KMS-11 (cell line): ENCODE measurements around the gene EVL.
"Not testable (repeated sequence)": the region's sequence is repeated elsewhere in the genome, so short reads cannot be mapped to it uniquely, and the experiment has no call there.

Experiments
- H2AFZ ChIP-seq: fragments of 200-600 bp; sonication (generic); 2 replicates; pipeline ENCODE4 v1.6.1; 2016; ENCODE audit warnings: antibody characterized with exemption, mixed run types, low read depth
- H3K27ac ChIP-seq: fragments of 200-600 bp; sonication (generic); 2 replicates; pipeline ENCODE4 v1.6.1; 2016; ENCODE audit warnings: mild to moderate bottlenecking, mixed run types
- H3K27me3 ChIP-seq: fragments of 200-600 bp; sonication (generic); 2 replicates; pipeline ENCODE4 v1.6.1; 2017; ENCODE audit warnings: mild to moderate bottlenecking, low read depth, mixed run types, moderate library complexity; ENCODE audit not compliant: insufficient read depth
- H3K36me3 ChIP-seq: fragments of 200-600 bp; sonication (generic); 2 replicates; pipeline ENCODE4 v1.6.1; 2017; ENCODE audit warnings: mild to moderate bottlenecking, mixed run types; ENCODE audit not compliant: insufficient read depth
- H3K4me1 ChIP-seq: fragments of 200-600 bp; sonication (generic); 2 replicates; pipeline ENCODE4 v1.6.1; 2016; ENCODE audit warnings: mild to moderate bottlenecking, low read depth, mixed run types; ENCODE audit not compliant: poor library complexity, severe bottlenecking
- H3K4me2 ChIP-seq: fragments of 200-600 bp; sonication (generic); 2 replicates; pipeline ENCODE4 v1.7.0; 2016; ENCODE audit warnings: mild to moderate bottlenecking, mixed run types
- H3K4me3 ChIP-seq: fragments of 200-600 bp; sonication (generic); IDR thresholded peaks from 2 replicates; pipeline ENCODE4 v1.6.1; 2017; ENCODE audit warnings: low read depth, low read length, mixed read lengths; ENCODE audit not compliant: insufficient read depth
- H3K79me2 ChIP-seq: fragments of 200-600 bp; sonication (generic); 2 replicates; pipeline ENCODE4 v1.6.1; 2016; ENCODE audit warnings: low read depth, mixed run types; ENCODE audit not compliant: insufficient read depth
- H3K9ac ChIP-seq: fragments of 200-600 bp; sonication (generic); 2 replicates; pipeline ENCODE4 v1.6.1; 2016; ENCODE audit warnings: mild to moderate bottlenecking, mixed run types
- H4K20me1 ChIP-seq: fragments of 200-600 bp; sonication (generic); 2 replicates; pipeline ENCODE4 v1.6.1; 2016; ENCODE audit warnings: mild to moderate bottlenecking, mixed run types; ENCODE audit not compliant: insufficient read depth
- TF ChIP-seq, protein P1 (sequence below): fragments of 200-600 bp; sonication (generic); conservative IDR thresholded peaks from 2 replicates; pipeline ENCODE4 v1.6.1; 2017; ENCODE audit warnings: low read depth, mild to moderate bottlenecking, antibody characterized with exemption, low read length, moderate library complexity, mixed read lengths

The EVL gene

DNA sequence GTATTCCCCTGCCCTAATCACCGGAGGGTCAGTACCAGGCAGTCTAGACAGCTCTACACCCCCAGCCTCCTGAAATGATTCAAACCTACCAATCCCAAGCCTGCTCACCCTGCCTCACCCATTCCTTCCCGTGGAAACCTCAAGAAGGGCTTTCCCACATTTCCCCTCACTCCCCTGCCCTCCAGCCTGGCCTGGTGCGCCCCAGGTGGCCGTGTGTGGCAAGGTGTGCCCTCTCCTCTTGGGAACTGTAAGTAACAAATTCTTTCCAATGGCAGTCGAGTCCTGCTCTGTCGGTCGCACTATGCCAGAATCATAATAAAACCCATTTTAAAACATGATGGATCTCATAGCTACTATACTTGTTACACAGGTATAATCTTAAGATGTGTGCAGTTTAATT, 108.1 kb downstream of the EVL start:
- H3K27ac ChIP-seq = no peak overlapping the region
- H3K4me3 ChIP-seq = no peak overlapping the region
- TF ChIP-seq, protein P1, sequence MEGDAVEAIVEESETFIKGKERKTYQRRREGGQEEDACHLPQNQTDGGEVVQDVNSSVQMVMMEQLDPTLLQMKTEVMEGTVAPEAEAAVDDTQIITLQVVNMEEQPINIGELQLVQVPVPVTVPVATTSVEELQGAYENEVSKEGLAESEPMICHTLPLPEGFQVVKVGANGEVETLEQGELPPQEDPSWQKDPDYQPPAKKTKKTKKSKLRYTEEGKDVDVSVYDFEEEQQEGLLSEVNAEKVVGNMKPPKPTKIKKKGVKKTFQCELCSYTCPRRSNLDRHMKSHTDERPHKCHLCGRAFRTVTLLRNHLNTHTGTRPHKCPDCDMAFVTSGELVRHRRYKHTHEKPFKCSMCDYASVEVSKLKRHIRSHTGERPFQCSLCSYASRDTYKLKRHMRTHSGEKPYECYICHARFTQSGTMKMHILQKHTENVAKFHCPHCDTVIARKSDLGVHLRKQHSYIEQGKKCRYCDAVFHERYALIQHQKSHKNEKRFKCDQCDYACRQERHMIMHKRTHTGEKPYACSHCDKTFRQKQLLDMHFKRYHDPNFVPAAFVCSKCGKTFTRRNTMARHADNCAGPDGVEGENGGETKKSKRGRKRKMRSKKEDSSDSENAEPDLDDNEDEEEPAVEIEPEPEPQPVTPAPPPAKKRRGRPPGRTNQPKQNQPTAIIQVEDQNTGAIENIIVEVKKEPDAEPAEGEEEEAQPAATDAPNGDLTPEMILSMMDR = no peak
- no peak overlapping the region for H3K4me2 ChIP-seq
- no peaks in the 10 kb centered on the region for H4K20me1 ChIP-seq
- H3K79me2 ChIP-seq = no peaks in the 10 kb centered on the region
- no peak overlapping the region for H3K9ac ChIP-seq
- H3K4me1 ChIP-seq = no peaks in the 10 kb centered on the region
- H3K36me3 ChIP-seq = no peaks in the 10 kb centered on the region
- no peaks in the 10 kb centered on the region for H3K27me3 ChIP-seq
- no peak overlapping the region for H2AFZ ChIP-seq

DNA sequence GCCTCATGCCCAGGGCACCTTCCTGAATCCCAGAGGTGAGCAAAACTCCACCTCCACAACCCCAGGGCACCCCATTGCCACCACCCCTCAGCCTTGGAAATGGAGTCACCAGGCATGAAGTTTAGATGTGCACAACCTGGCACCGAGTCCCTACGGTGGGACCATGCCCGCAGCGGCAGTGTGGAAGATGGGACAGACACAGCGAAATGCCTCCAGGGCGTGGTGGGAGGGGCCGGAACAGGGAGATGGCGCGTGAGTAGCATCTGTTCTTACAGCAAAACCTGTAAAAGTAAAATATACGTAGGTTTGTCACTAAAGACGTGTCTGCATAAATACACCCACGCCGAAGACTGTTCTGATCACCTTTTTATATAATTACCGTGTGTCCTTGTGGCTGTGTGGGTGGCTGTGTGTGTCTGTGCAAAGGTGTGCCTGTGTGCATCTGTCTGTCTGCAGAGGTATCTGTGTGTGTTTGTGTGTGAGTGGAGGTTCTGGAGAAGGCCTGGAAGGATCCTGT, 111.6 kb downstream of the EVL start:
- Histone ChIP-seq H3K4me3 (no peak overlapping the region), H3K27ac (no peak overlapping the region), H3K36me3 (no peaks in the 10 kb centered on the region), H3K27me3 (no peaks in the 10 kb centered on the region), H3K9ac (no peak overlapping the region), H3K4me2 (no peak overlapping the region), H3K4me1 (no peaks in the 10 kb centered on the region), H3K79me2 (no peaks in the 10 kb centered on the region), H4K20me1 (no peaks in the 10 kb centered on the region), H2AFZ (no peak overlapping the region)
- TF ChIP-seq, protein P1 = no peak

DNA sequence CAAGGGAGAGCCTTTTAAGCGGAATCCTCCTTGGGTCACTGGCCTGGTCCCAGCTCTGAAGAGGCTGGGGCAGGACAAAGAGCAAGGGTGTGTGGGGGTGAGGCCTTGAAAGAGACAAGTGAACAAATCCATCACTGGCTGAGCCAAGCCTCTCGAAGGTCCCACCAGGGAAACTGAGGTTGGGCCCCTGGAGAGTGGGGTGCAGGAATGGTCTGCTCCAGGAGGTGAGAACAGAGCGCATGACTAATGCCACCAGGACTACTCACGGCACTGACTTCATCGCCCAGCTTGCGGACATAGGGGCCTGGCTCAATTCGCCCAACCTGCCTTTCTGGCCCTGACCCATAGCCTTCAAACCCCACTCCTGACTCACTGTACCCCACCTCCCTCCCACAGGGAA, 113.5 kb downstream of the EVL start:
- H4K20me1 ChIP-seq = no peaks in the 10 kb centered on the region
- H3K4me3 ChIP-seq = no peak overlapping the region
- no peaks in the 10 kb centered on the region for H3K36me3 ChIP-seq
- no peaks in the 10 kb centered on the region for H3K79me2 ChIP-seq
- TF ChIP-seq, protein P1 = no peak
- no peak overlapping the region for H3K9ac ChIP-seq
- H3K27me3 ChIP-seq = no peaks in the 10 kb centered on the region
- no peak overlapping the region for H3K4me2 ChIP-seq
- no peaks in the 10 kb centered on the region for H3K4me1 ChIP-seq
- no peak overlapping the region for H3K27ac ChIP-seq
- H2AFZ ChIP-seq = no peak overlapping the region

DNA sequence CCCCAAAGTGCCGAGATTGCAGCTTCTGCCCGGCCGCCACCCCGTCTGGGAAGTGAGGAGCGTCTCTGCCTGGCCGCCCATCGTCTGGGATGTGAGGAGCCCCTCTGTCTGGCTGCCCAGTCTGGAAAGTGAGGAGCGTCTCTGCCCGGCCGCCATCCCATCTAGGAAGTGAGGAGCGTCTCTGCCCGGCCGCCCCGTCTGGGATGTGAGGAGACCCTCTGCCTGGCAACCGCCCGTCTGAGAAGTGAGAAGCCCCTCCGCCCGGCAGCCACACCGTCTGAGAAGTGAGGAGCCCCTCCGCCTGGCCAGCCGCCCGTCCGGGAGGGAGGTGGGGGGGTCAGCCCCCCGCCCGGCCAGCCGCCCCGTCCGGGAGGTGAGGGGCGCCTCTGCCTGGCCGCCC, 115.4 kb downstream of the EVL start:
- not testable (repeated sequence) for H3K27me3 ChIP-seq, H2AFZ ChIP-seq, H4K20me1 ChIP-seq, H3K36me3 ChIP-seq, H3K4me1 ChIP-seq, H3K79me2 ChIP-seq, H3K9ac ChIP-seq, H3K27ac ChIP-seq, H3K4me3 ChIP-seq, H3K4me2 ChIP-seq

DNA sequence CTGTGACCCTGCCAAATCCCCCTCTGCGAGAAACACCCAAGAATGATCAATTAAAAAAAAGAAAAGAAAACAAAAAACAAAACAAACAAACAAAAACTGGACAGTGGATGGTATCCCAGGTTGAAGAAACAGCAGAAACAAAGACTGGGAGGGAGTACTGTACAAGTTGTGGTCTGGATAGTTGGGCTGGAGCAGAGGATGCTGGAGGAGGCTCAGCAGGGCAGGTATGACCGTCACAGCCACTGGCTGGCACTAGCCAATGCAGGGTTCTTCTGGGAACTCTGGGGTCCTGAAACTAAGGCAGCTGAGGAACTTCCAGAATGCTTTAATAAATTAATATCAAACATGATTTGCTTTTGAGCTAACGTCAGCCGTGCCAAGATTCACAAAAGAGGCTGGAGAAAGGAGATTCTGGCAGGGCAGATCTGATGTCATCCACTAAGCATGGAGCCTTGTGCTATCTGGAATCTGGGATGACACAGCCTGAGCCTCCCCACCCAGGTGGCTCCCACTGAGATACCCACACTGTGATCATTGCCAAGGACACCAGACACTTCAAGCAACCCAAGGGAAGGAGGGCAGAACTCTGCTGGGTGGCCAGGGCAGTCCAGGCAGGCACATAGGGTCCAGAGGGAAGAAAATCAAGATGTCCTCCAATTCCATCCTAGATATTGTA, 116.8 kb downstream of the EVL start:
- H3K27ac ChIP-seq, H3K9ac ChIP-seq, H3K4me2 ChIP-seq, H3K4me1 ChIP-seq, H3K79me2 ChIP-seq, H3K36me3 ChIP-seq, H3K27me3 ChIP-seq, H2AFZ ChIP-seq, H3K4me3 ChIP-seq, H4K20me1 ChIP-seq: not testable (repeated sequence)
